ENCODE measurements around the gene ZFYVE27.

Gene ZFYVE27

DNA sequence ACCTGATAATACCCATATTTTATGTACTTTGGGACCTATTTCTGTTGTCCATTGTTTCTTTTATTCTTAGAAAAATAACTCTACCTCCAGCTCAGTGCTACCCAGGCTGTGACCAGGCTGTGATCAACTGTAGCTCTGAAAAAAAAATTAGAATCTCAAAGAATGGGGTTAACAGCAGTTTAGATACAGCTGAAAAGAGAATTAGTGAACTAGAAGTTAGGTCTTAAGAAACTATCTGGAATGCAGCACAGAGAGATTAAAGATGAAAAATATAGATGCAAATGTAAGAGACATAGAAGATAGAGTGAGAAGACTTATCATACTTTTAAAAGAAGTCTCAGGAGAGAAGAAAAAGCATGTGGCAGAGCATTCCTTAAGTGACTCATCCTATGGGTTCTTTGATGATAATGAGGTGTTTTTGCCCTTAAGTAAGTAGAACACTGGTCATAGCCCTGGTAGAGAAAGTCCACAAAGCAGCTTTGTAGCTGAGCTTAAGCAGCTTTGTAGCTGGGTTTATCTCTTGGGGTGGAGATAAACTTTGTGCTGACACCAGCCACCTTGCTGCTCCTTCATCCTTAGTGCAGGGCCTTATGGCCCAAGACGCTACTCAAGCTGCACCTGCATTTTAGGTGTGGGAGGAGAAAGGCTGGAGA is 62.2 kb downstream of the ZFYVE27 start:
- no peak for DNase-seq

- DNase-seq, result no peak
Observed at GRCh38 chr10:97800474-97800873, 63.5 kb downstream of the ZFYVE27 start.

- no peak for DNase-seq
Observed at GRCh38 chr10:97801422-97801821, 64.5 kb downstream of the ZFYVE27 start.

- no peak for DNase-seq
Observed at GRCh38 chr10:97805096-97805884, 68.4 kb downstream of the ZFYVE27 start.

DNA sequence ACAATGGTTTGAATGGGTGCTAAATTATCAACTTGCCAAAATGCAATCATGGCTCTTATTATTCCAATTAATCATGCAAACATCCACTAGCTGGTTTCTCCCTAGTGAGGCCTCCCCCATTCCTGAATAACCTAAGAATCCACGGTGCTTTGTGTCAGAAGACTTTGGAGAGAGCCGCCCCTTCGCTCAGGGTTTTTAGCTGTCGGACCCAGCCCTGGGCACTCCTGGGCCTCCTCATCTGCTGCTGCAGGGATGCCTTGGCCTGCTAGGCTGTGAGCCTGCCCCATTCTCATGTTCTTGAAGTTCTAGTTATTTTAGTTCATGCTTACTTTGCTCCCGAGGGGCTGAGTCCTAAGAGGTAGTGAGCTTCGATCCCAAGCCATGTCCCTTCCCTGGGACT is 69.0 kb downstream of the ZFYVE27 start:
- DNase-seq, result no peak

DNA sequence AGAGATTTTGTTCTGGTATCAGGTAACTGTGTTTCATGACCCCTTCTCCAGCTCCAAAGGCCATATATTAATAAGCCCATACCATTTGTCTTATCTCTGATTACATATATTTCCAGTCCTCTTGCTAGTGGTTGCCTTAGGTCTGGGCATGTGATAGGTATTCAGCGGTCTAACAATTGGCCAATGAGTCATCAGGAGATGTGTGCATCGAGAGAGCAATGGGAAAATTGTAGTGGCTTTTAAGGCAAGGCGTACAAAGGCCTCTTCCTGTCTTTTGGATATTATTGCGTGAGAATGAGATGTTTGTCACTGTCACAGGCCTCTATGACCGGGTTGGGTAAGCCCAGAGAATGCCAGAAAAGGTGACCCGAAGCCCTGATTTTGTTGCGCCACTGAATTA is 73.5 kb downstream of the ZFYVE27 start:
- DNase-seq, result no peak

All from NCI-H1694 (cell line).